Measurements from ENCODE around the gene R3HDM4.
A peak's percentile ranks its signal among the peaks of the same experiment; 100 is the strongest.
"Not testable (repeated sequence)": the region's sequence is repeated elsewhere in the genome, so short reads cannot be mapped to it uniquely, and the experiment has no call there.

Gene R3HDM4

GRCh38 chr19:911197-912033, 1.6 kb downstream of the R3HDM4 start:
- DNase-seq (ENCODE audit: low read depth): no peak

GRCh38 chr19:907183-907853, 5.7 kb downstream of the R3HDM4 start:
- DNase-seq (ENCODE audit: low read depth): no peak

GRCh38 chr19:906480-906879, 6.5 kb downstream of the R3HDM4 start:
- no peak for DNase-seq (ENCODE audit: low read depth)

- no peak for DNase-seq (ENCODE audit: low read depth)
Observed at GRCh38 chr19:904545-904944, 8.5 kb downstream of the R3HDM4 start.

- no peak for DNase-seq (ENCODE audit: low read depth)
Observed at GRCh38 chr19:903266-903797, 9.7 kb downstream of the R3HDM4 start.

- no peak for DNase-seq (ENCODE audit: low read depth)
Observed at GRCh38 chr19:902446-903226, 10.4 kb downstream of the R3HDM4 start.

GRCh38 chr19:902093-902370, 11.0 kb downstream of the R3HDM4 start:
- no peak for DNase-seq (ENCODE audit: low read depth)

GRCh38 chr19:901216-902092, 11.6 kb downstream of the R3HDM4 start:
- no peak for DNase-seq (ENCODE audit: low read depth)

GRCh38 chr19:900302-901111, 12.5 kb downstream of the R3HDM4 start:
- DNase-seq (ENCODE audit: low read depth): no peak

GRCh38 chr19:900043-900301, 13.0 kb downstream of the R3HDM4 start:
- no peak for DNase-seq (ENCODE audit: low read depth)

- no peak for DNase-seq (ENCODE audit: low read depth)
Observed at GRCh38 chr19:899336-900042, 13.5 kb downstream of the R3HDM4 start.

GRCh38 chr19:898663-899062, 14.4 kb downstream of the R3HDM4 start:
- no peak for DNase-seq (ENCODE audit: low read depth)

- DNase-seq (ENCODE audit: low read depth): no peak
Observed at GRCh38 chr19:897442-898039, 15.5 kb downstream of the R3HDM4 start.

- DNase-seq (ENCODE audit: low read depth): no peak
Observed at GRCh38 chr19:896999-897398, 16.0 kb downstream of the R3HDM4 start.

- DNase-seq (ENCODE audit: low read depth): no peak
Observed at GRCh38 chr19:896434-896833, 16.6 kb downstream of the R3HDM4 start.

- DNase-seq (ENCODE audit: low read depth): peak; percentile 81
Observed at GRCh38 chr19:892894-893689, 19.9 kb downstream of the R3HDM4 start, which contains the start of the genes MED16 and RNU6-9. Gene MED16, minus strand, starts transcription at chr19:893187. Its CDS starts 2,056 bp downstream, at chr19:891131. Gene RNU6-9, plus strand, starts transcription at chr19:893484.

- no peak for DNase-seq (ENCODE audit: low read depth)
Observed at GRCh38 chr19:892243-892893, 20.7 kb downstream of the R3HDM4 start.

- DNase-seq (ENCODE audit: low read depth): not testable (repeated sequence)
Observed at GRCh38 chr19:891421-892200, 21.4 kb downstream of the R3HDM4 start.

Data from GM04504 (cell line).